ENCODE results near the gene ANKRD34A. TPM values are rescaled to one million over a fixed set of nuclear protein-coding genes. Genes with fewer than 3 reads are reported as not detected.

Gene ANKRD34A
- polyA plus RNA-seq, 3 donors: 0.31 TPM; not detected in 2

DNA sequence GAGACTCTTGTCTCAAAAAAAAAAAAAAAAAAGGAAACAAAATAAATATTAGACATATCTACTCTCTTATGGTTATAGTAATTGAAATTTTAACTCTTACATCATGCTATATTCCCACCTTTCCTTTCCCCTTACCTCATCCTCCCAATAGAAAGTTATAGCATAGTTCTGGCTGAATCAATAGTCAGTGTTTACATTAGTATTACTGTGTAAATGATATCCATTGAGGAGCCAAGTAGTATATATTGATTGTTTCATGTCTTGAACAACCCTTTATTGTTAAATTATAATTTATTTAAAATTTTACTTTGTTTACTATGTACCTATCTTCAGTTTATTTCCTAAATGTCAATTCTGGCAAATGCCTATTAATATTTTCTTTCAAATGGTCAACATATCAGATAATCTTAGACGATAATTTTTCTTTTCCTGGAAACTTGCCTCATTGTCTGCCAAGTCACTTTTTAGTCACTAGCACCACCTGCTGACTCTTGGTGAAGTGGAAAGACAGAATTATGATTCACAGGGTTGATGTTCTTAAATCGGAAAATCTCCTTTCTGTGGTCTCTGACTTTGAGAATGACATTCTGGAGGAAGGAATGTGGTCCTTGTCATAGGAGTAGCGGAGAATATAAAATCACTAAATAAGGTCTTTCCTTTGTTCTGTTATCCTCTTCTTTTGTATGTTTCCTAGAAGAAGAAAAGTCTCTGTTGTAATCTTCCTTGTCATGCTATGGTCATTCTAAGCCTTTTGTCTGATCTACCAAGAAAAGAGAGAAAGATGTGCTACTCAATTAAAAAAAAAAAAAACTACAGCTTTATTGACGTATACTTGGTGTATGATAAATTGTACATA, 48.6 kb upstream of the ANKRD34A start:
- no CpG with 5 or more reads among the region's 4 CpGs for WGBS (ENCODE audit: insufficient coverage)
- H3K27me3 ChIP-seq (ENCODE audit: control insufficient read depth in 2 of 2, insufficient read depth in 2 of 2, low read length in 2 of 2): peaks cover 0 to under 1% of the 10 kb centered on the region in 2 donors
- peaks cover 9 to 16% (median 10%) of the 10 kb centered on the region in 3 donors for H3K27me3 Mint-ChIP-seq (ENCODE audit: low read depth in 3 of 3)
- no peak overlapping the region for H2AFZ ChIP-seq (ENCODE audit: insufficient read depth, low read depth, low read length, poor library complexity, severe bottlenecking)
- peaks cover 0 to 5% of the 10 kb centered on the region in 2 donors for H3K4me1 ChIP-seq (ENCODE audit: control insufficient read depth in 1 of 2, insufficient read depth in 2 of 2, low read length in 2 of 2)
- no peaks in the 10 kb centered on the region for H4K20me1 ChIP-seq (ENCODE audit: insufficient read depth, low read length)
- TF ChIP-seq, protein P1, sequence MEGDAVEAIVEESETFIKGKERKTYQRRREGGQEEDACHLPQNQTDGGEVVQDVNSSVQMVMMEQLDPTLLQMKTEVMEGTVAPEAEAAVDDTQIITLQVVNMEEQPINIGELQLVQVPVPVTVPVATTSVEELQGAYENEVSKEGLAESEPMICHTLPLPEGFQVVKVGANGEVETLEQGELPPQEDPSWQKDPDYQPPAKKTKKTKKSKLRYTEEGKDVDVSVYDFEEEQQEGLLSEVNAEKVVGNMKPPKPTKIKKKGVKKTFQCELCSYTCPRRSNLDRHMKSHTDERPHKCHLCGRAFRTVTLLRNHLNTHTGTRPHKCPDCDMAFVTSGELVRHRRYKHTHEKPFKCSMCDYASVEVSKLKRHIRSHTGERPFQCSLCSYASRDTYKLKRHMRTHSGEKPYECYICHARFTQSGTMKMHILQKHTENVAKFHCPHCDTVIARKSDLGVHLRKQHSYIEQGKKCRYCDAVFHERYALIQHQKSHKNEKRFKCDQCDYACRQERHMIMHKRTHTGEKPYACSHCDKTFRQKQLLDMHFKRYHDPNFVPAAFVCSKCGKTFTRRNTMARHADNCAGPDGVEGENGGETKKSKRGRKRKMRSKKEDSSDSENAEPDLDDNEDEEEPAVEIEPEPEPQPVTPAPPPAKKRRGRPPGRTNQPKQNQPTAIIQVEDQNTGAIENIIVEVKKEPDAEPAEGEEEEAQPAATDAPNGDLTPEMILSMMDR (IDR thresholded peaks at IDR 0.05): peak; percentile 89
- H3K9me3 Mint-ChIP-seq: no peaks in the 10 kb centered on the region
- H3K36me3 ChIP-seq (replicated peaks in 1 of 2; ENCODE audit: control insufficient read depth in 1 of 2, insufficient read depth in 2 of 2, low read length in 2 of 2): no peaks in the 10 kb centered on the region
- no peak overlapping the region for H3K4me3 ChIP-seq (replicated peaks in 1 of 3; ENCODE audit: low read depth in 2 of 3, low read length in 3 of 3)
- peak; percentile 53 to 75 (median 71) for DNase-seq
- H3K27ac ChIP-seq (ENCODE audit: low read depth in 1 of 2, low read length in 2 of 2): no peak overlapping the region
- H3K9me3 ChIP-seq (replicated peaks in 1 of 2; ENCODE audit: control insufficient read depth in 1 of 2, insufficient read depth in 1 of 2, low read length in 2 of 2): no peaks in the 10 kb centered on the region
- no peak overlapping the region for H3K9ac ChIP-seq (ENCODE audit: insufficient read depth, low read length, poor library complexity, severe bottlenecking)
- no peaks in the 10 kb centered on the region for H3K36me3 Mint-ChIP-seq
- no peaks in the 10 kb centered on the region for H3K79me2 ChIP-seq (ENCODE audit: insufficient read depth, low read length)
- H3K4me2 ChIP-seq (replicated peaks; ENCODE audit: extremely low read depth, low read length, poor library complexity, severe bottlenecking): no peak overlapping the region
- H3K27ac Mint-ChIP-seq: no peak overlapping the region
- intact Hi-C loops (cut with micrococcal nuclease): loop anchor here (1.0 to 10.0 kb wide), 4 partner anchors 36 to 167 kb away; no protein-coding TSS in a partner anchor
- H3K4me3 Mint-ChIP-seq: no peak overlapping the region
- H3K4me1 Mint-ChIP-seq: peaks cover 10% of the 10 kb centered on the region

DNA sequence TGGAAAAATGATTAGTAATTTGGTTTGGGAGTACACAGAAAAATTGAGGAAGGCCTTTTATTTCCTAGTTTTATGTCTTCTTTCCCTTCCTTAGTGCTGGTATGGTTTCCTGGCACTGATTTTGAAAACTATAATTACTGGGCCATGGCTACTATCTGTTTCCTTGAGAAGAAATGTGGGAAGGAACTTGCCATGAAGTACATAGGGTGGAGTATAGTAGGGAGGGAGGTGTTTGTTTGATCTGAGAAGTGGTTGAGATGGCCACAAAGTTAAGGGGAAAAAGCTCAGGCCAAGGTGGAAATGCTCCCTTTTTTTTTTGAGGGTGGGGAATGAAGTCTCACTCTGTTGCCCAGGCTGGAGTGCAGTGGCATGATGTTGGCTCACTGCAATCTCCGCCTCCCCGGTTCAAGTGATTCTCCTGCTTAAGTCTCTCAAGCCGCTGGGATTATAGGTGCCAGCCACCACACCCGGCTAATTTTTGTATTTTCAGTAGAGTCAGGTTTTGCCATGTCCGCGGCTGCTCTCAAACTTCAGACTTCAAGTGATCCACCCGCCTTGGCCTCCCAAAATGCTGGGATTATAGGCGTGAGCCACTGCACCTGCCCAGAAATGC, 45.9 kb upstream of the ANKRD34A start:
- Histone ChIP-seq H3K9me3 (replicated peaks in 1 of 2; ENCODE audit: control insufficient read depth in 1 of 2, insufficient read depth in 1 of 2, low read length in 2 of 2) (no peaks in the 10 kb centered on the region), H3K4me2 (replicated peaks; ENCODE audit: extremely low read depth, low read length, poor library complexity, severe bottlenecking) (no peak overlapping the region), H3K27ac (ENCODE audit: low read depth in 1 of 2, low read length in 2 of 2) (no peak overlapping the region), H3K4me1 (ENCODE audit: control insufficient read depth in 1 of 2, insufficient read depth in 2 of 2, low read length in 2 of 2) (peaks cover 6 to 8% of the 10 kb centered on the region in 2 donors), H2AFZ (ENCODE audit: insufficient read depth, low read depth, low read length, poor library complexity, severe bottlenecking) (no peak overlapping the region), H3K4me3 (replicated peaks in 1 of 3; ENCODE audit: low read depth in 2 of 3, low read length in 3 of 3) (no peak overlapping the region), H3K79me2 (ENCODE audit: insufficient read depth, low read length) (no peaks in the 10 kb centered on the region), H3K9ac (ENCODE audit: insufficient read depth, low read length, poor library complexity, severe bottlenecking) (no peak overlapping the region), H3K36me3 (replicated peaks in 1 of 2; ENCODE audit: control insufficient read depth in 1 of 2, insufficient read depth in 2 of 2, low read length in 2 of 2) (no peaks in the 10 kb centered on the region), H4K20me1 (ENCODE audit: insufficient read depth, low read length) (no peaks in the 10 kb centered on the region), H3K27me3 (ENCODE audit: control insufficient read depth in 2 of 2, insufficient read depth in 2 of 2, low read length in 2 of 2) (no peaks in the 10 kb centered on the region)
- 98% methylated on average over 6 of the region's 8 CpGs for WGBS (ENCODE audit: insufficient coverage)
- Mint-ChIP-seq H3K27ac (peak overlapping the region in 2 of 7 donors; percentile 44 to 78), H3K4me1 (peaks cover 26% of the 10 kb centered on the region), H3K4me3 (no peak overlapping the region), H3K9me3 (no peaks in the 10 kb centered on the region), H3K36me3 (no peaks in the 10 kb centered on the region), H3K27me3 (ENCODE audit: low read depth in 3 of 3) (peaks cover 0 to 3% (median 0%) of the 10 kb centered on the region in 3 donors)
- TF ChIP-seq, protein P1 (IDR thresholded peaks at IDR 0.05): no peak
- no peak for DNase-seq
- intact Hi-C loops (cut with micrococcal nuclease): loop anchor here (2.0 to 10.0 kb wide), 4 partner anchors 13 to 118 kb away; partner anchors contain the start of gene TXNIP (in 1 of the 2)

Measured in CD14-positive monocyte (primary cell).